Right atrium auricular region (tissue), 2 donors: ENCODE measurements around the gene SYNGR2. TPM values are rescaled to one million over a fixed set of nuclear protein-coding genes. Genes with fewer than 3 reads are reported as not detected.

Source experiments
- DNase-seq: peaks from one replicate; pipeline ENCODE4 v3.0.0-alpha.2; 2019; ENCODE audit warnings: low spot score
- H3K27ac ChIP-seq, 2 donors: fragments of 200-600 bp; sonication (generic); 1 replicate in 1 of 2; 2 replicates in 1 of 2; pipeline ENCODE4 v1.5.1; 2016 to 2019
- H3K27me3 ChIP-seq, 2 donors: fragments of 200-600 bp; sonication (generic); one replicate each; pipeline versions ENCODE4 v1.5.1 to v1.6.0; 2017 to 2019
- H3K36me3 ChIP-seq: fragments of 200-600 bp; sonication (generic); one replicate; pipeline ENCODE4 v1.5.1; 2016
- H3K4me1 ChIP-seq, 2 donors: fragments of 200-600 bp; sonication (generic); one replicate each; pipeline versions ENCODE4 v1.5.1 to v1.6.0; 2017 to 2019
- H3K4me3 ChIP-seq, 2 donors: fragments of 200-600 bp; sonication (generic); 1 replicate in 1 of 2; 2 replicates in 1 of 2; pipeline ENCODE4 v1.5.1; 2017 to 2019; ENCODE audit warnings: mild to moderate bottlenecking in 1 of 2, moderate library complexity in 1 of 2
- H3K9me3 ChIP-seq, 2 donors: fragments of 200-600 bp; sonication (generic); one replicate each; pipeline ENCODE4 v1.5.1; 2019
- CTCF ChIP-seq, 2 donors: fragments of 200-600 bp; sonication (generic); IDR thresholded peaks; one replicate each; pipeline ENCODE4 v1.5.1; 2019; ENCODE audit warnings: antibody characterized with exemption in 2 of 2
- total RNA-seq, 2 donors: library from RNA; depleted of rRNA; stranded (reverse); fragments of >200 nt; gene quantifications; one replicate each; pipeline ENCODE4 v1.1.0, GENCODE V29; 2016

SYNGR2 gene
- total RNA-seq, 2 donors from 2014 or later, result 52.8 to 129 TPM

- Histone ChIP-seq H3K9me3 (no peaks in the 10 kb centered on the region), H3K4me1 (no peaks in the 10 kb centered on the region), H3K27me3 (no peaks in the 10 kb centered on the region), H3K4me3 (no peak overlapping the region), H3K27ac (no peak overlapping the region), H3K36me3 (peaks cover 5% of the 10 kb centered on the region)
- DNase-seq, result no peak
- TF ChIP-seq CTCF (IDR thresholded peaks at IDR 0.05), result no peak
Observed at GRCh38 chr17:78208486-78208885, 40.1 kb downstream of the SYNGR2 start.

GRCh38 chr17:78210111-78210510 lies 41.7 kb downstream of the SYNGR2 start:
- no peak for DNase-seq
- H3K9me3 ChIP-seq, result no peaks in the 10 kb centered on the region
- H3K4me1 ChIP-seq, result peaks cover 0 to 10% of the 10 kb centered on the region in 2 donors
- H3K36me3 ChIP-seq, result peaks cover 5% of the 10 kb centered on the region
- no peak for TF ChIP-seq CTCF (IDR thresholded peaks at IDR 0.05)
- no peak overlapping the region for H3K4me3 ChIP-seq
- no peak overlapping the region for H3K27ac ChIP-seq
- H3K27me3 ChIP-seq, result no peaks in the 10 kb centered on the region

- Histone ChIP-seq H3K36me3 (peaks cover 5% of the 10 kb centered on the region), H3K27ac (no peak overlapping the region), H3K27me3 (no peaks in the 10 kb centered on the region), H3K4me1 (peaks cover 0 to 10% of the 10 kb centered on the region in 2 donors), H3K9me3 (no peaks in the 10 kb centered on the region), H3K4me3 (no peak overlapping the region)
- no peak for TF ChIP-seq CTCF (IDR thresholded peaks at IDR 0.05)
- DNase-seq, result no peak
Observed at GRCh38 chr17:78211032-78211431, 42.7 kb downstream of the SYNGR2 start.

GRCh38 chr17:78214016-78214705 lies 45.8 kb downstream of the SYNGR2 start, which contains the start of gene BIRC5:
BIRC5 (plus strand) TSS chr17:78214253; CDS start chr17:78214317, 64 bp downstream.
- Histone ChIP-seq H3K27ac (no peak within 1 kb of the TSS), H3K27me3 (no peaks in the 10 kb centered on the region), H3K36me3 (no peaks in the 10 kb centered on the region), H3K9me3 (no peaks in the 10 kb centered on the region), H3K4me3 (peak within 1 kb of the TSS in 1 of 2 donors; percentile 53), H3K4me1 (peaks cover 0 to 10% of the 10 kb centered on the region in 2 donors)
- peak; percentile 76 for DNase-seq
- TF ChIP-seq CTCF (IDR thresholded peaks at IDR 0.05), result no peak

- H3K9me3 ChIP-seq, result no peaks in the 10 kb centered on the region
Observed at GRCh38 chr17:78214706-78215061, 46.3 kb downstream of the SYNGR2 start.

More at GRCh38 chr17:78214706-78215061, 46.3 kb downstream of the SYNGR2 start:
- H3K27me3 ChIP-seq, result no peaks in the 10 kb centered on the region
- peaks cover 0 to 10% of the 10 kb centered on the region in 2 donors for H3K4me1 ChIP-seq
- H3K27ac ChIP-seq, result no peak overlapping the region
- no peaks in the 10 kb centered on the region for H3K36me3 ChIP-seq
- TF ChIP-seq CTCF (IDR thresholded peaks at IDR 0.05), result no peak
- H3K4me3 ChIP-seq, result peak overlapping the region in 1 of 2 donors; percentile 53
- DNase-seq, result no peak
